ENCODE results near the gene PDGFC.

Gene PDGFC

DNA sequence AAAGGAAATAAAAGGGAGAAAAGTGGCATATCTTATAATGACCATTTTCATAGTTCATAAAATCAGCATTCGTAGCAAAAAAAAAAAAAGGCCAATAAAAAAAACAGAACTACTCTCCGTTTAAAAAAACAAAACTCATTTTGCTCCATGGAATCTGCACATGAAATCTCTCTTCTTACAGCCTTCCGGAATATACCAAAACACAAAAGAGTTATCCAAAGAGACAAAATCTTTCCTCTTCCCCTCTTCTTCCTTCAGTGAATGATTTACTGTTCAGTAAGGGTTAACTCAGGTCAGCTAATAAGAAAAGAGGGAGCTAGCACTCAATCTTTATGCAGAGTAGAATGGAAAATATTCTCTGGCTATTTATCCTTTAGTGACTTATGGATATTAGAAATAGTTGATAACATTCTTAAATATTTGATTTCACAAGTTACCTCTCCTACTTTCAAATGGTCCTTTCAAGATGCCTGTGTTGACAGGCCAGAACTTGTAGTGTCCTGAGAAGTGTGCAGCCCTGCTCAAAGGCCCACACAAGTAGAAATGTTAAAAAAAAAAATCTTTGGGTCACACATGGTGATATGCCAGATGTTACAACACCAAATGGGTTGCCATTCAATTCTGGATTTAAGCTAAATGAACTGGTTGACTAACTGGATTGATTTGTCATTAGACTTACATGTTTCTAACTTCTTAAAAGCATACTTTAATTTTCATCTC, 42.1 kb downstream of the PDGFC start:
- H3K4me3 ChIP-seq (ENCODE audit: control insufficient read depth, low read depth, low read length) = no peak overlapping the region
- no peak for DNase-seq (ENCODE audit: low read depth)
- TF ChIP-seq CTCF (IDR thresholded peaks at IDR 0.05; ENCODE audit: control insufficient read depth, insufficient read depth, low read depth, low read length, missing control alignments) = no peak

DNA sequence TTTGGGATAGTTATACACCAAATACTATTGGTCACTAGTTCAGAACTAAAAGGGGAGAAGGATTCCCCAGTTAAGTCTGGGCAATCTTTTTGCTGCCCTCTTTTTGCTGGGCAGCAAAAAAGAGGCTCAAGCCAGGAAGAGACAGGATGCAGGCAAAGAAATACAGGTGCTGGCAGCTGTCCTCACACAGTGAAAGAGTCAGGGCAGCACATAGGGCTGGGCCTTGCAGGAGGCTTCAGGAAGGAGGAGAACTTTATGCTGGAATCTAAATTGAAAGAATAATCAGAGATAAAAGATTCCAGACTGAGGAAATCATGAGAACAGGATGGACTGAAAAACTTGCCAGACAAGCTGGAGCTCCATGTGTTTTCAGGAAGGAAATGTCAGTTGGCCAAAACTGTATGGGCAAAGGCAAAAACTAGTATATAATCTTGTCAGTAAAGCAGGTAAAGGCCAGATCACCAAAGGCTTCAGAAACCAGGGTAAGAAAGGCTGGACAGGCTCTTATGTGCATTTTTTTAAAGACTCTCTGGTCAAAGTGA, 46.8 kb downstream of the PDGFC start:
- no peak for DNase-seq (ENCODE audit: low read depth)
- TF ChIP-seq CTCF (IDR thresholded peaks at IDR 0.05; ENCODE audit: control insufficient read depth, insufficient read depth, low read depth, low read length, missing control alignments) = no peak
- H3K4me3 ChIP-seq (ENCODE audit: control insufficient read depth, low read depth, low read length) = no peak overlapping the region

DNA sequence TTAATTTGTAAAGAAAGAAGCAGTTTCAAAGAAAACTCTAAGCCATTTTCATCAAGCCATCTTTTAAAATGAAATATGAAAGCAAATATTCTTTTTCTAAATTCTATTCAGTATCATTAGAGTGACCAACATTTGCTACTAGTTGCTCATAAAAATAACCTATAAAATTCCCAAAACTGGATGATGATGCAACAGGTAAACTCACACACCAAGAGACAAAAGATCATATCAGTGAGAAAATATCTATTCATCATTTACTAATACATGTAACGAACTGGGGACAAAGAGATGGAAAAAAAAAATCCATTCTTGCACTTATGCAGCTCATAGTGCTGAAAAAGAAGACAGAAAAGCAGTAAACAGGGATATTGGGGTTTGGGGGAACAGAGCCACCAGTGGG, 48.1 kb downstream of the PDGFC start:
- no peak for DNase-seq (ENCODE audit: low read depth)
- TF ChIP-seq CTCF (IDR thresholded peaks at IDR 0.05; ENCODE audit: control insufficient read depth, insufficient read depth, low read depth, low read length, missing control alignments) = no peak
- H3K4me3 ChIP-seq (ENCODE audit: control insufficient read depth, low read depth, low read length) = no peak overlapping the region

- no peak for TF ChIP-seq CTCF (IDR thresholded peaks at IDR 0.05; ENCODE audit: control insufficient read depth, insufficient read depth, low read depth, low read length, missing control alignments)
- H3K4me3 ChIP-seq (ENCODE audit: control insufficient read depth, low read depth, low read length) = no peak overlapping the region
- DNase-seq (ENCODE audit: low read depth) = no peak
These were observed 56.4 kb downstream of the PDGFC start for GRCh38 chr4:156915221-156915620.

- H3K4me3 ChIP-seq (ENCODE audit: control insufficient read depth, low read depth, low read length) = no peak overlapping the region
- DNase-seq (ENCODE audit: low read depth) = no peak
- TF ChIP-seq CTCF (IDR thresholded peaks at IDR 0.05; ENCODE audit: control insufficient read depth, insufficient read depth, low read depth, low read length, missing control alignments) = no peak
These were observed 58.4 kb downstream of the PDGFC start for GRCh38 chr4:156913234-156913633.

DNA sequence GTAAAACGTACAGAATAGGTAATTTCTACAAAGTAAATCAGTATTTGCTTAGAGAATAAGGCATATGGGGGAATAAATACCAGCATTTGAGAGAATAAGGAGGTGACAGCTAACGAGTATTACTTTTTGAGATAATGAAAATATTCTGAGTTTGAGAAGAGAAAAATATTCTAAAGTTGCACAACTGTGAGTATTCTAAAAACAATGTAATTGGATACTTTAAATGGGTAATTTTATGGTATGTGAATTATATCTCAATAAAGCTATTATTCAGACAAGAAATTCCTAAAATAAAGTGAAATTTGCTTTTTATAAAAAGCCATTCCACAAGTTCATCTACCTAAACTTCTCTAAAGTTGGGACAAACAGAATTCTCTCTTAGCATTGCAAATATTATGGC, 62.6 kb downstream of the PDGFC start:
- no peak for DNase-seq (ENCODE audit: low read depth)
- H3K4me3 ChIP-seq (ENCODE audit: control insufficient read depth, low read depth, low read length) = no peak overlapping the region

More for the DNA sequence above, 62.6 kb downstream of the PDGFC start:
- TF ChIP-seq CTCF (IDR thresholded peaks at IDR 0.05; ENCODE audit: control insufficient read depth, insufficient read depth, low read depth, low read length, missing control alignments) = no peak
